Measurements from ENCODE around the gene MITF.

- TF ChIP-seq CTCF (optimal IDR thresholded peaks at IDR 0.05 in 1 of 3, IDR thresholded peaks at IDR 0.05 in 1 of 3, conservative IDR thresholded peaks at IDR 0.05 in 1 of 3; ENCODE audit: extremely low read depth in 1 of 3, insufficient read depth in 2 of 3, low read length in 3 of 3) (no peak), EZH2 (IDR thresholded peaks at IDR 0.05; ENCODE audit: low read length) (no peak)
Observed at GRCh38 chr3:69893274-69893673, 154.0 kb downstream of the MITF start.

All from keratinocyte (primary cell).